Testis (tissue), 2 donors: Measurements from ENCODE around the gene P2RY12.

Experiments used
- CTCF ChIP-seq, 3 experiments: fragments of 450-650 bp in 2 of 3; fragments of 200-600 bp in 1 of 3; sonication (generic) in 1 of 3; IDR thresholded peaks; one replicate each; pipeline ENCODE4 v1.5.1; 2016 to 2019; ENCODE audit warnings: antibody characterized with exemption in 3 of 3, mild to moderate bottlenecking in 2 of 3, moderate library complexity in 1 of 3
- POLR2A ChIP-seq: fragments of 450-650 bp; IDR thresholded peaks from one replicate; pipeline ENCODE4 v1.6.1; 2017; ENCODE audit warnings: antibody characterized with exemption, mild to moderate bottlenecking, moderate library complexity

GRCh38 chr3:151382671-151383070 lies 1.9 kb downstream of the P2RY12 start:
- TF ChIP-seq CTCF (IDR thresholded peaks at IDR 0.05): no peak
- TF ChIP-seq POLR2A: no peak
